ENCODE results near the gene HMG20A. TPM values are rescaled to one million over a fixed set of nuclear protein-coding genes. Genes with fewer than 3 reads are reported as not detected.

The HMG20A gene
- total and polyA plus RNA-seq, 10 of the 15 experiments (the other 5 are each of a cell fraction or from before 2014, with no cell fraction given) = 30.0 to 98.7 (median 46.8) TPM

- TF ChIP-seq NR2C2 (IDR thresholded peaks at IDR 0.05; ENCODE audit: borderline replicate concordance, control insufficient read depth, insufficient read length, low read depth) = no peak
These were observed 5.8 kb upstream of the HMG20A start (continued) for GRCh38 chr15:77414789-77415442.

DNA sequence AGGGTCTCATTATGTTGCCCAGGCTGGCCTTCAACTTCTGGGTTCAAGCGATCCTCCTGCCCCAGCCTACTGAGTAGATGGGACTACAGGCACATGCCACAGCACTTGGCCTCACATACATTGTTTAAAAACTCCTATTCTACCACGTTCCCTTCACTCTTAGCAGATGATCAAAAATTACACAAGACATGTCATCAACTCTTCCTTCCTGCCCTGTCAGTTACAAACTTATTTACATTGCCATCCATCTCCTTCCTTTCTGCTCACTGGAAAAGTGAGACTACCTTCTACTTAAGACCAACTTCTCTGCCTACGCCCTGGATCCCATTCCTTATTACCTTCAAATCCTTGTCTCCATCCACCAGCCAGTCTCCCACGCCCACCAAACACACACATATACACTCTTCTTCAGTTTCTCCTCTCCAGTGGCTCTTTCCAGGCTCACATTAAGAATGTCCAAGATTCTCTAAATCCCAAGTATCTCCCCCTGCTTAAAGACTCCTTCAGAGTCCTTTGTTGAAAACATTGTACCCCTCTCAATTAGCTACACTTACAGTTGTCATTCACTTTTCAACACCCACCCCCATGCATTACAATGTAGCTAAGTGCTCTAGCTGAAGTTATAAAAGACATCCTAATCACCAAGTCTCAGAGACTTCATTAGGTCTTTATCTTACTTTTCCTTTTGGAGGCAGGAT is 5.1 kb upstream of the HMG20A start:
- TF ChIP-seq TCF12 (IDR thresholded peaks at IDR 0.05; ENCODE audit: low read depth, low read length) = no peak
- TF ChIP-seq JUNB (IDR thresholded peaks at IDR 0.05) = no peak
- TF ChIP-seq ZBTB33 (IDR thresholded peaks at IDR 0.05) = no peak
- no peak for TF ChIP-seq MTA2 (IDR thresholded peaks at IDR 0.05; ENCODE audit: low read depth)
- no peak for TF ChIP-seq BMI1 (IDR thresholded peaks at IDR 0.05; ENCODE audit: borderline replicate concordance)
- TF ChIP-seq TARDBP (IDR thresholded peaks at IDR 0.05; ENCODE audit: borderline replicate concordance) = no peak
- no peak for TF ChIP-seq ZNF384 (IDR thresholded peaks at IDR 0.05; ENCODE audit: borderline replicate concordance, low read depth, low read length)
- TF ChIP-seq HDGF (IDR thresholded peaks at IDR 0.05) = no peak
- ChIA-PET RAD21 (ENCODE audit: unreplicated experiment) (interaction anchor here (0.9 to 4.2 kb wide), 6 partner anchors 9 to 234 kb away, joined by 3 to 49 read pairs (median 4); no protein-coding TSS in a partner anchor), CTCF (interaction anchor here (0.6 to 4.2 kb wide), 6 partner anchors 12 to 351 kb away, joined by 3 to 33 read pairs (median 4); no protein-coding TSS in a partner anchor), SMC1A (ENCODE audit: uncharacterized antibody, unreplicated experiment) (interaction anchor here (0.9 to 7.6 kb wide), 8 partner anchors 9 to 230 kb away, joined by 3 to 107 read pairs (median 3); no protein-coding TSS in a partner anchor), POLR2A (interaction anchor here (0.6 to 1.1 kb wide), 2 partner anchors 10 to 11 kb away, joined by 3 read pairs; no protein-coding TSS in a partner anchor)
- in situ Hi-C loops (cut with MboI) (no loop called here), intact Hi-C loops (cut with micrococcal nuclease; ENCODE audit: unreplicated experiment) (no loop called here)
- H2AFZ ChIP-seq (ENCODE audit: control insufficient read depth, low read depth, low read length) = no peak overlapping the region
- H3K4me3 ChIP-seq = no peak overlapping the region
- no peak overlapping the region for H3K27ac ChIP-seq (ENCODE audit: control insufficient read depth, insufficient read depth)
- FAIRE-seq (no peak), ATAC-seq (no peak), DNase-seq (ENCODE audit: low read depth, low spot score) (no peak)
- no peaks in the 10 kb centered on the region for H3K9me3 ChIP-seq (replicated peaks; ENCODE audit: control insufficient read depth, insufficient read depth, low read length)
- no peak overlapping the region for H3K4me2 ChIP-seq (ENCODE audit: control insufficient read depth, insufficient read depth)
- BruUV-seq (replicated peaks) = TSS peak; percentile 13
- peaks cover 16% of the 10 kb centered on the region for H3K79me2 ChIP-seq (ENCODE audit: control insufficient read depth, insufficient read depth, low read length)
- no peaks in the 10 kb centered on the region; the same call in 1 of the 2 replicates for H3K4me1 ChIP-seq (ENCODE audit: control insufficient read depth, insufficient read depth, low read length)
- H4K20me1 ChIP-seq (ENCODE audit: control insufficient read depth, insufficient read depth) = no peaks in the 10 kb centered on the region
- 68% methylated on average over 4 of the region's 4 CpGs for WGBS (ENCODE audit: insufficient coverage, insufficient replicate concordance, low lambda C conversion rate, missing lambda C conversion rate)
- H3K36me3 ChIP-seq (ENCODE audit: control insufficient read depth in 2 of 2, insufficient read depth in 2 of 2, low read length in 1 of 2) = no peaks in the 10 kb centered on the region
- H3K27me3 ChIP-seq (replicated peaks in 1 of 2; ENCODE audit: control insufficient read depth in 2 of 2, insufficient read depth in 2 of 2, low read length in 1 of 2) = no peaks in the 10 kb centered on the region
- no peak overlapping the region for H3K9ac ChIP-seq (ENCODE audit: control insufficient read depth, insufficient read depth, low read length)
